ENCODE data around the gene ZNG1C.
"Not testable (repeated sequence)": the region's sequence is repeated elsewhere in the genome, so short reads cannot be mapped to it uniquely, and the experiment has no call there.

Gene ZNG1C
- total RNA-seq, result 1.9 to 6.1 (median 2.7) reads per million in 9 experiments

DNA sequence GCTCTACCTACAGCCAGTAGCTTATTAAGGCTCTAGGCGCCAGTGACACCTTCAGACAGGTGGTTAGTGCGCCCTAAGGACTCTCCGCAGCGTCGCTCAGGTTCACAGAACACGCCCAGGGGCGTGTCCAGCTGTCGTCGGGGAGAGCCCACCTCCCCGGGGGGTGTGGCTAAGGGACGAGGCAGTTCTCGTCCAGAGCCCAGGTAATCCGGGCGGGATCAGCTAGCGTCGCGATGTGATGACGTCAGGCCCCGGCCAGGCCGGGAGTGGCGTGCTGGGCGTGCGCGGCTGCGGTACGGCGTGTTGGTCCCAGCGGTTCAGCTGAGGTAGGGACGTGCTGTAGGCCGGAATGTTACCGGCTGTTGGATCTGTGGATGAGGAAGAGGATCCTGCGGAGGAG, at the start of gene ZNG1C:
Gene ZNG1C, plus strand, starts transcription at position 301 of the 400 bp plus-strand sequence. Its CDS starts 49 bp downstream, at position 350.
- not testable (repeated sequence) for ATAC-seq (replicated peaks); H3K4me1 Mint-ChIP-seq (ENCODE audit: low read depth in 2 of 2); H3K9me3 Mint-ChIP-seq; H3K27ac Mint-ChIP-seq; DNase-seq; H3K4me3 Mint-ChIP-seq; H3K36me3 Mint-ChIP-seq (ENCODE audit: insufficient read depth); H3K27me3 Mint-ChIP-seq

DNA sequence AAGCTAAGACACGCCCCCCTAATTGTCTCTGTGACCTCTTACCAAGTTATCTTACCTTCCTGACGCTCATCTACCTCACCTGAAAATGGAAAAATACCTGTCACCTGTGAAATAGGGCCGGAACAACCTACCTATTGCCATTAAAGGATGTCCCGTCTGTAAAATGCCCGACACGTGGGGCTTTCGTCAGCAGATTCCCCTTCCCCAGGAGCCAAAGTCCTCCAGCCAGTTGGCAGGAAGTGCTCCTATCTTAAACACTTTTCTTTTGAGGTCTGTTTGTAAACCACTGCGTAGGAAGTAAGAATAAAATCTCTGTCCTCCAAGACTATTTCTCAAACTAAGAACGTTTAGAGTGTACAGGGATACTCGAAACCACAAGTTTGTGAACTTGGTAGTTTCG, 654 bp downstream of the ZNG1C start:
- not testable (repeated sequence) for H3K9me3 Mint-ChIP-seq

DNA sequence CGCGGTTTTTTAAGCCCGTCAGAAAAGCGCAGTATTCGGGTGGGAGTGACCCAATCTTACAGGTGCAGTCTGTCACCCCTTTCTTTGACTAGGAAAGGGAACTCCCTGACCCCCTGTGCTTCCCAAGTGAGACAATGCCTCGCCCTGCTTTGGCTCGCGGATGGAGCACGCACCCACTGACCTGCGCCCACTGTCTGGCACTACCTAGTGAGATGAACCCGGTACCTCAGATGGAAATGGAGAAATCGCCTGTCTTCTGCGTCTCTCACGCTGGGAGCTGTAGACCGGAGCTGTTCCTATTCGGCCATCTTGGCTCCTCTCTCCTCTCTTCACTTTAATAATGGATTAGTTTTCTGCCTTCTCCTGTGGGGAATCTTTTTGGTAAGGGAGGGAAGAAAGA, 39.3 kb downstream of the ZNG1C start:
- ATAC-seq (replicated peaks); H3K4me1 Mint-ChIP-seq (ENCODE audit: low read depth in 2 of 2); H3K9me3 Mint-ChIP-seq; H3K4me3 Mint-ChIP-seq; H3K27me3 Mint-ChIP-seq; H3K36me3 Mint-ChIP-seq (ENCODE audit: insufficient read depth); H3K27ac Mint-ChIP-seq; DNase-seq: not testable (repeated sequence)

More for the DNA sequence above, 654 bp downstream of the ZNG1C start:
- H3K4me1 Mint-ChIP-seq (ENCODE audit: low read depth in 2 of 2); H3K36me3 Mint-ChIP-seq (ENCODE audit: insufficient read depth); H3K27ac Mint-ChIP-seq; H3K27me3 Mint-ChIP-seq; DNase-seq; ATAC-seq (replicated peaks); H3K4me3 Mint-ChIP-seq: not testable (repeated sequence)

DNA sequence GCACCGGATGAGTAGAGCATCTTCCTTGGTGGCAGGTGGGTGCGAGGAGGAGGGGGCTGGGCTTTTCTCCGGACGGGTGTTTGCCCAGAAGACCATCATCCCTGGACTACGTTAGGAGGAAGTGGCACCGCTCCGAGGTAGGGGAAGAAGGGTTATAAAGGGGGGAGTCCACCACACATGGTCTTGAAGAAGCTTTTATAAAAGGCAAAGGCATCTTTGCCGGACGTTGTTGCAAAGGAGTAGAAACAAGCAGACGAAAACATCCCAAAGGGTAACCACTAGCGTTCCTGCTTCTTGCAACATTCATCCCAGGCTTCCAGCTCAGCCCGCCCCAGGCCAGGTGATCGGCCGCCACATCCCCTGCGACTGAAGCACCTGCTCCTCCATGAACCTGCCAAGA, 60.8 kb downstream of the ZNG1C start, which contains the start of gene FOXD4L3:
Gene FOXD4L3, plus strand, starts transcription at position 301 of the 400 bp plus-strand sequence. Its CDS starts 85 bp downstream, at position 386.
- not testable (repeated sequence) for H3K9me3 Mint-ChIP-seq; H3K4me3 Mint-ChIP-seq; H3K27ac Mint-ChIP-seq; H3K36me3 Mint-ChIP-seq (ENCODE audit: insufficient read depth); ATAC-seq (replicated peaks); DNase-seq; H3K4me1 Mint-ChIP-seq (ENCODE audit: low read depth in 2 of 2); H3K27me3 Mint-ChIP-seq

DNA sequence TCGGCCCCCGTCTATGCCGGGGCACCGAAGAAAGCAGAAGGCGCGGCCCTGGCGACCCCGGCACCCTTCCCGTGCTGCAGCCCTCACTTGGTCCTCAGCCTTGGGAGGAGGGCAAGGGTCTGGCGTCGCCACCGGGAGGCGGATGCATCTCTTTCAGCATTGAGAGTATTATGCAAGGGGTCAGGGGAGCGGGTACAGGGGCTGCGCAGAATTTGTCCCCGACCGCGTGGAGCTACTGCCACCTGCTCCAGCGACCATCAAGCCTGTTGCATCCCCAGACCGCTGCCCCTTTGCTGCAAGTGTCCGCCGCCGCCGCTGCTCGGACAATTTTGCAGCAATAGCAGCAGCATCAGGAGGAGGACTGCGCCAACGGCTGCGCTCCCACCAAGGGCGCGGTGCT, 62.0 kb downstream of the ZNG1C start:
- H3K4me3 Mint-ChIP-seq; ATAC-seq (replicated peaks); H3K9me3 Mint-ChIP-seq; H3K36me3 Mint-ChIP-seq (ENCODE audit: insufficient read depth); H3K4me1 Mint-ChIP-seq (ENCODE audit: low read depth in 2 of 2); H3K27ac Mint-ChIP-seq; H3K27me3 Mint-ChIP-seq; DNase-seq: not testable (repeated sequence)

DNA sequence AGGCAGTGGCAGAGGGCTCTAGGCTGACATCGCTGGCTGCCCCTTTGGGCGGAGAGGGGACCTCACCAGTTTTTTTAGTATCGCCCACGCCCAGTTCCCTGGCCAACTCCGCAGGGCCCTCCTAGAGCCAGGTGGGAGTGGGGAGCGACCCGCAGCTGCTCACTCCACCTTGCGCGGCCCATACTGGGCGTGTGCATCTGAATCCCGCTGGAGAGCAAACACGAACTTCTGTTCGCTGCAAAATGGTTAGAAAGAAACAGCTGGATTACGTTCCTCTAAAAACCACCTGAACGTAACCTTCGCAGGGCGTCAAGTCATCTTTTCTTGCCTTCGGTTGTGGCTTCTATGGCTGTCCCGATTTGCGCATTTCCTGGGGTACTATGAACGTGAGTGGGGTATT, 62.4 kb downstream of the ZNG1C start:
- H3K27ac Mint-ChIP-seq; DNase-seq; H3K36me3 Mint-ChIP-seq (ENCODE audit: insufficient read depth); H3K27me3 Mint-ChIP-seq; H3K9me3 Mint-ChIP-seq; ATAC-seq (replicated peaks); H3K4me1 Mint-ChIP-seq (ENCODE audit: low read depth in 2 of 2); H3K4me3 Mint-ChIP-seq: not testable (repeated sequence)

DNA sequence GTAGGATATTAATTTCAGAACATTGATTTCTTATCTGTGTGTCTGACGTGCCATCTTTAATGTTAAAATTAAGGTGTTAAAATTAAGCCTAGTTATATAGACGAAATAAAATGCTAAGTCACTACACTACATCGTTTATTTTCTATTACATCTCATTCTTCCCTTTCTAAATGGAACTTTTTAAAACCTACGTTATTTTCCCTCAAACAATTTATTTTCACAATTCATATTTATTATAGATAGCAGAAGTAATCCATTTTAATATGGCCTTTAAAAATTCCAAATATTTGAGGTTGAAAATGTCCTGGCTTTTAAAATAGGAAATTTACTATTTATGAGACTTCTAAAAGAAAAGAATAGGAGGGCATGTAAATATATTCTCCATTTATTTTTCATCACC, 63.0 kb downstream of the ZNG1C start:
- DNase-seq; H3K9me3 Mint-ChIP-seq; H3K4me3 Mint-ChIP-seq; ATAC-seq (replicated peaks); H3K4me1 Mint-ChIP-seq (ENCODE audit: low read depth in 2 of 2); H3K27ac Mint-ChIP-seq; H3K36me3 Mint-ChIP-seq (ENCODE audit: insufficient read depth); H3K27me3 Mint-ChIP-seq: not testable (repeated sequence)

DNA sequence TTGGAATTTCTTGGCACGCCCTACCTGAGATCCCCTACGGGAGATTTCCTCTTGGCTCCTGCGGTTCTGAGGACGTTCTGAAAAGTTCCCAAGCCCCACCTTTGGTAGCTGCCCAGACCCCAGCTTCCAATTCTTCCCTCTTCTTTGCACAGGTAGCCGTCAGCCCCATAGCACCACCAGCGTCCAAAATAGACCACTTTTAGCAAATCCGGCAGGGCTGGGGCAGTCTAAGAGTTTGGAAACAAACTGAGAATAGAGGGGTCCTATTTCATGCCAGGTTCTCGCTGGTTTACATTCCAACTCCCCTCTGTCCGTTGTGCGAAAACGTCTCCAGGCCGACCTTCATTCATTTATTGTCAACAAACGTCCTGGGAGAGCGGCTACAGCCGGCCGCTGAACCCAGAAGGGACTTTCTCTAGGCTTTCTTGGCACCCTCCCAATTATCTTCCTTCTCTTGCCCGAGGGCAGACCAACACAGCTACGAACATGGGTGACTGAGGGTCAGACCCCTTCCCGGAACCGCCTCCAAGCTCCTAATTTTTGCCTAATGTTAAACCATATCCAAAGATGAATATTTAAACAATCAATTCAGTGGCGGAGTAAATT, 64.0 kb downstream of the ZNG1C start:
- not testable (repeated sequence) for H3K36me3 Mint-ChIP-seq (ENCODE audit: insufficient read depth); H3K4me3 Mint-ChIP-seq; H3K9me3 Mint-ChIP-seq; H3K27me3 Mint-ChIP-seq; ATAC-seq (replicated peaks); DNase-seq; H3K4me1 Mint-ChIP-seq (ENCODE audit: low read depth in 2 of 2); H3K27ac Mint-ChIP-seq

- not testable (repeated sequence) for H3K27me3 Mint-ChIP-seq; H3K36me3 Mint-ChIP-seq (ENCODE audit: insufficient read depth); H3K9me3 Mint-ChIP-seq; H3K4me1 Mint-ChIP-seq (ENCODE audit: low read depth in 2 of 2); H3K27ac Mint-ChIP-seq; ATAC-seq (replicated peaks); H3K4me3 Mint-ChIP-seq; DNase-seq
Measured at GRCh38 chr9:68306391-68306964, 64.7 kb downstream of the ZNG1C start.

DNA sequence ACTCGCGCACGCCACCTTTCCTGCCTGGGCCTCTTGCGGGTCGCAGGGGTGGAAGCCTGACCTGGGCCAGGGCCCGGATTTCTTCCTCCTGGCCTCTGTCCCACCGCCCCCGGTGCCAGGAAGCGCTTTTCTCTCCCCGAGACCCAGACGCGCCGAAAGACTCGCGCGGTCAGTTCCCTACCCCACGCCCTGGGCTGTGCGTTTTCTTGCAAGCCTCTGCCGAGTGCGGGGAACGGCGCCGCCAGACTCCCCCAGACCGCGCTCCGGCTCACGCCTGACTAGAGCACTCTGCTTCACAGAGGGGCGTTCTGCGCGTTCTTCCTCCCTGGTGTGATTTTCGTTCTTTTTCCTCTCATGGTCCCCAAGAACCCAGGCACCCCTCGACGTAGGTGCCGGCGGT, 65.3 kb downstream of the ZNG1C start:
- not testable (repeated sequence) for H3K4me3 Mint-ChIP-seq; H3K9me3 Mint-ChIP-seq; H3K36me3 Mint-ChIP-seq (ENCODE audit: insufficient read depth); H3K27me3 Mint-ChIP-seq; H3K4me1 Mint-ChIP-seq (ENCODE audit: low read depth in 2 of 2); H3K27ac Mint-ChIP-seq; DNase-seq; ATAC-seq (replicated peaks)

GRCh38 chr9:68307654-68308053, 65.9 kb downstream of the ZNG1C start:
- not testable (repeated sequence) for ATAC-seq (replicated peaks); DNase-seq; H3K27ac Mint-ChIP-seq; H3K4me3 Mint-ChIP-seq; H3K9me3 Mint-ChIP-seq; H3K4me1 Mint-ChIP-seq (ENCODE audit: low read depth in 2 of 2); H3K36me3 Mint-ChIP-seq (ENCODE audit: insufficient read depth); H3K27me3 Mint-ChIP-seq

DNA sequence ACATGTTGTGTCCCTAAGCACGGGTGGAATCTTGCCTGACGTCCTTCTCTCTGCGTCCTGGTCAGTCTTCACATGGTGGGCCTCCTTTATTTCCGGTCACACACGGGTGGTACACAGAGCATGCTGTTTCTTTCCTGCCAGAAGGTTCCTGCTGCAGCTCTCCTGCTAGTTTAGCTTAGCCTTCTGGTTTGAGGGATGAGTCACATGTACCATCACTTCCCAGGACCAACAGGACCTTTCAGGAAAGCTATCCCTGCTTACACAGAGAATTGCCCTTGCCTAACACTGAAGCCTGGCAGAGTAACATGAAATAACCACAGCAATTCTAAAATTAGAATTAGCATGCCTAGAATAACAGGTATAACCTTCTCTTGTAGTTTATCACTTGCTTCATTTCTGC, 69.4 kb downstream of the ZNG1C start:
- not testable (repeated sequence) for H3K27me3 Mint-ChIP-seq; DNase-seq; H3K27ac Mint-ChIP-seq; H3K4me1 Mint-ChIP-seq (ENCODE audit: low read depth in 2 of 2); H3K36me3 Mint-ChIP-seq (ENCODE audit: insufficient read depth); ATAC-seq (replicated peaks); H3K9me3 Mint-ChIP-seq; H3K4me3 Mint-ChIP-seq

GRCh38 chr9:68318209-68318608, 76.4 kb downstream of the ZNG1C start:
- not testable (repeated sequence) for H3K4me1 Mint-ChIP-seq (ENCODE audit: low read depth in 2 of 2); ATAC-seq (replicated peaks); DNase-seq; H3K9me3 Mint-ChIP-seq; H3K27me3 Mint-ChIP-seq; H3K27ac Mint-ChIP-seq; H3K4me3 Mint-ChIP-seq; H3K36me3 Mint-ChIP-seq (ENCODE audit: insufficient read depth)

DNA sequence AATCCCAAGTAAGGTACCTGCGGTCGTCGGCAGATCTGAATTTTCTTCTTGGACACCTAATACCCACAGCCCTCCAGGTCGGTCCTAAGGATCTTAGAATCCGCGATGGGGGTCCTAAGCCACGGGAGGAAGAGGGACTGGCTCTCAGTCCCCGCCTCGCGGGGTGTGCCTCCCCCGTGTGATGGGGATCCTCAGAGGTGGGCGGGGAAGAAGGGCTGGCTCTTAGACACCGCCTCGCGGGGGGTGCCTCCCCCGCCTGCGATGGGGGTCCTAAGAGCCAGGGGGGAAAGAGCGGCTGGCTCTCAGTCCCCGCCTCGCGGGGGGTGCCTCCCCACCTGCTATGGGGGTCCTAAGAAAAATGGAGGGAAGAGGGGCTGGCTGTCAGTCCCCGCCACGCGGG, 82.0 kb downstream of the ZNG1C start:
- not testable (repeated sequence) for H3K27ac Mint-ChIP-seq; H3K27me3 Mint-ChIP-seq; H3K4me1 Mint-ChIP-seq (ENCODE audit: low read depth in 2 of 2); H3K9me3 Mint-ChIP-seq; ATAC-seq (replicated peaks); H3K36me3 Mint-ChIP-seq (ENCODE audit: insufficient read depth); DNase-seq; H3K4me3 Mint-ChIP-seq

All from effector memory CD8-positive, alpha-beta T cell (primary cell).